ENCODE data around the gene IRF9. TPM values are rescaled to one million over a fixed set of nuclear protein-coding genes. Genes with fewer than 3 reads are reported as not detected.

Gene IRF9
- total and polyA plus RNA-seq, 12 donors: 17.7 to 147 (median 36.7) TPM

DNA sequence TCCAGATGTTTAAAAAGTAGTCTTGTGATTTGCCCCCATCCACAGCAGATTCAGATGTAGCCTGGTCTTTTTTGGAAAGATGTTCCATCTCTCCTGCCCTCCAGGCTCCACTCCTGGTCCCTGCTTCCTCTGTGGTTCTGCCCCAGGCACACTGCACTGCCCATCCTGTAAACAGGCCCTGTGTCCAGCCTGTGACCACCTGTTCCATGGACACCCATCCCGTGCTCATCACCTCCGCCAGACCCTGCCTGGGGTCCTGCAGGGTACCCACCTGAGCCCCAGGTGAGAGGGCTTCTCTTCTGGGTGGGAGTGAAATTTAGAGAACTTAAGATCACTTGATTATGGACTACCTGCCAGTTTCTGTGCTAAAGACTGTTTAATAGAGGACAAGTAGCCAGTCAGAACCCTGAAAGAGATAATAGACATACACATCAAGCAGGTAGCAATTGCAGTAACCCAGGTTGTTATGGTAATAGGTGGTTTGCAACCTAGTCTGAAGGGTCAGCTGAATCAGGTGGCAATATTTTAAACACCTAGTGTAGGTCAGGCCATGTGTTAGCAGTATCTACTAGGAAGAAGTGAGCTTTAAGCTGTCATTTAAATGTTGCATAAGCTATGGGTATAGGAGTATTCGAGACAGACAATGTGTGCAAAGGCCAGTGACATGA, 11.6 kb upstream of the IRF9 start:
- Histone ChIP-seq H3K4me3 (peak overlapping the region in 1 of 10 donors; percentile 75), H3K27ac (no peak overlapping the region), H3K9me3 (no peaks in the 10 kb centered on the region), H3K27me3 (no peaks in the 10 kb centered on the region), H3K4me1 (peaks cover 15 to 40% (median 27%) of the 10 kb centered on the region in 9 donors), H3K36me3 (peaks cover 0 to 70% (median 48%) of the 10 kb centered on the region in 9 donors)
- DNase-seq: no peak
- TF ChIP-seq, protein P1, sequence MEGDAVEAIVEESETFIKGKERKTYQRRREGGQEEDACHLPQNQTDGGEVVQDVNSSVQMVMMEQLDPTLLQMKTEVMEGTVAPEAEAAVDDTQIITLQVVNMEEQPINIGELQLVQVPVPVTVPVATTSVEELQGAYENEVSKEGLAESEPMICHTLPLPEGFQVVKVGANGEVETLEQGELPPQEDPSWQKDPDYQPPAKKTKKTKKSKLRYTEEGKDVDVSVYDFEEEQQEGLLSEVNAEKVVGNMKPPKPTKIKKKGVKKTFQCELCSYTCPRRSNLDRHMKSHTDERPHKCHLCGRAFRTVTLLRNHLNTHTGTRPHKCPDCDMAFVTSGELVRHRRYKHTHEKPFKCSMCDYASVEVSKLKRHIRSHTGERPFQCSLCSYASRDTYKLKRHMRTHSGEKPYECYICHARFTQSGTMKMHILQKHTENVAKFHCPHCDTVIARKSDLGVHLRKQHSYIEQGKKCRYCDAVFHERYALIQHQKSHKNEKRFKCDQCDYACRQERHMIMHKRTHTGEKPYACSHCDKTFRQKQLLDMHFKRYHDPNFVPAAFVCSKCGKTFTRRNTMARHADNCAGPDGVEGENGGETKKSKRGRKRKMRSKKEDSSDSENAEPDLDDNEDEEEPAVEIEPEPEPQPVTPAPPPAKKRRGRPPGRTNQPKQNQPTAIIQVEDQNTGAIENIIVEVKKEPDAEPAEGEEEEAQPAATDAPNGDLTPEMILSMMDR (IDR thresholded peaks at IDR 0.05): no peak
- intact Hi-C loops (cut with DNase I): loop anchor here in 3 of 10 donors (5.0 to 10.0 kb wide), 2 partner anchors 37 to 845 kb away; partner anchors contain the start of genes DCAF11 (in 2 of the 3), NRL (in 2 of the 3), BCL2L2 (in 1 of the 3) and PPP1R3E (in 1 of the 3)
- WGBS, 2 donors: 94 to 97% methylated on average over 3 of the region's 3 CpGs
- ATAC-seq: no peak

DNA sequence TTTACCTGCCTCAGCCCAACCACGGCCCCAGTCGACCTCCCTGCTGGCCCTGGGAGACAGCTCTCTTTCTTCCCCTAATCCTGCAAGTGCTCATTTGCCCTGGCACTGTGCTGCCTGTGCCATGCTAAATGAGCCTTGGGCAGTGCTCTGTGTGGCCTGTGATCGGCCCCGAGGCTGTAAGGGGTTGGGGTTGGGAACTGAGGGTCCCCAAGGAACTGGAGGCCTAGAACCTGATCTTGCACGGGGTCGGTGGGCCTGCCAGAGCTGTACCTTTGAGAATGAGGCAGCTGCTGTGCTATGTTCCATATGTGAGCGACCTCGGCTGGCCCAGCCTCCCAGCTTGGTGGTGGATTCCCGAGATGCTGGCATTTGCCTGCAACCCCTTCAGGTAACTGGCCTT, 11.0 kb upstream of the IRF9 start:
- WGBS, 2 donors: 88 to 93% methylated on average over 9 of the region's 9 CpGs
- H3K4me3 ChIP-seq: no peak overlapping the region
- no peak for DNase-seq
- H3K36me3 ChIP-seq: peaks cover 0 to 70% (median 55%) of the 10 kb centered on the region in 9 donors
- intact Hi-C loops (cut with DNase I): no loop called here
- no peaks in the 10 kb centered on the region for H3K27me3 ChIP-seq
- TF ChIP-seq, protein P1 (IDR thresholded peaks at IDR 0.05): no peak
- ATAC-seq: no peak
- no peak overlapping the region for H3K27ac ChIP-seq
- H3K4me1 ChIP-seq: peaks cover 15 to 35% (median 27%) of the 10 kb centered on the region in 9 donors
- H3K9me3 ChIP-seq: no peaks in the 10 kb centered on the region

DNA sequence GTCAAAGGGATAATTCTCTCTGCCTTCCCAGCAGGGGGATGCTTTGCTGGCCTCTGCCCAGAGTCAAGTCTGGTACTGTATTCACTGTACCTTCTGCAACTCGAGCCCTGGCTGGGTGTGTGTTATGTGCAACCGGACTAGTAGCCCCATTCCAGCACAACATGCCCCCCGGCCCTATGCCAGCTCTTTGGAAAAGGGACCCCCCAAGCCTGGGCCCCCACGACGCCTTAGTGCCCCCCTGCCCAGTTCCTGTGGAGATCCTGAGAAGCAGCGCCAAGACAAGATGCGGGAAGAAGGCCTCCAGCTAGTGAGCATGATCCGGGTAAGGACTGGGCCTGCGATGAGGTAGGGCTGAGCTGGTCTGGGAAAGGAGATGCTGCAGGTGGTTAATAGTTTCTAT, 10.5 kb upstream of the IRF9 start:
- TF ChIP-seq, protein P1 (IDR thresholded peaks at IDR 0.05): no peak
- H3K36me3 ChIP-seq: peaks cover 0 to 71% (median 60%) of the 10 kb centered on the region in 9 donors
- intact Hi-C loops (cut with DNase I): no loop called here
- DNase-seq (no peak), ATAC-seq (no peak)
- H3K4me3 ChIP-seq: no peak overlapping the region
- peaks cover 12 to 30% (median 23%) of the 10 kb centered on the region in 9 donors for H3K4me1 ChIP-seq
- H3K27me3 ChIP-seq: no peaks in the 10 kb centered on the region
- H3K27ac ChIP-seq: no peak overlapping the region
- WGBS, 2 donors: 93 to 94% methylated on average over 9 of the region's 9 CpGs
- H3K9me3 ChIP-seq: no peaks in the 10 kb centered on the region

DNA sequence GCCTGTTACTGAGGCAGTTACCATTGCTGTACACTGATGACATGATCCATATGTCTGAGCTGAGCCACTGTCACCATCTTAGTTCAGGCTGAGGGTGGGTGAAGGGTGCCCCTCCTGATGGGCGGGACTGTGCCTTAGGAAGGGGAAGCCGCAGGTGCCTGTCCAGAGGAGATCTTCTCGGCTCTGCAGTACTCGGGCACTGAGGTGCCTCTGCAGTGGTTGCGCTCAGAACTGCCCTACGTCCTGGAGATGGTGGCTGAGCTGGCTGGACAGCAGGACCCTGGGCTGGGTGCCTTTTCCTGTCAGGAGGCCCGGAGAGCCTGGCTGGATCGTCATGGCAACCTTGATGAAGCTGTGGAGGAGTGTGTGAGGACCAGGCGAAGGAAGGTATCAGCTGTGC, 10.1 kb upstream of the IRF9 start:
- 89% methylated on average over 9 of the region's 9 CpGs for WGBS, 2 donors
- no peak for ATAC-seq
- peaks cover 0 to 76% (median 64%) of the 10 kb centered on the region in 9 donors for H3K36me3 ChIP-seq

More for the DNA sequence above, 10.1 kb upstream of the IRF9 start:
- Histone ChIP-seq H3K9me3 (no peaks in the 10 kb centered on the region), H3K4me1 (peaks cover 9 to 25% (median 19%) of the 10 kb centered on the region in 9 donors), H3K27ac (no peak overlapping the region), H3K27me3 (no peaks in the 10 kb centered on the region), H3K4me3 (no peak overlapping the region)
- intact Hi-C loops (cut with DNase I): no loop called here
- no peak for DNase-seq
- TF ChIP-seq, protein P1 (IDR thresholded peaks at IDR 0.05): no peak
